HepG2 (cell line): ENCODE measurements around the gene THRB. TPM values are rescaled to one million over a fixed set of nuclear protein-coding genes. Genes with fewer than 3 reads are reported as not detected.

Source experiments
- ATAC-seq: fragments of 200-7000 bp; cut with Tn5 transposase; 3 replicates; pipeline ENCODE4 v1.9.1; 2020; ENCODE audit warnings: mild to moderate bottlenecking, moderate library complexity
- BruUV-seq: library from RNA; stranded (reverse); fragments of 400-500 nt; replicated peaks from 2 replicates; lab custom pipeline; 2021; lab: Mats Ljungman, UMichigan
- CTCF ChIA-PET: fragments of 300-600 bp; formaldehyde crosslinking; extraction: SDS; loops from one replicate; lab custom pipeline; 2021; ENCODE audit warnings: low total read pairs, inconsistent platforms, low intra/inter-chr PET ratio; lab: Yijun Ruan, JAX
- POLR2A ChIA-PET: fragments of 350-600 bp; sonication (Branson Sonifier 250); formaldehyde crosslinking; loops from one replicate; lab custom pipeline; 2020; ENCODE audit warnings: antibody characterized with exemption, inconsistent platforms; lab: Yijun Ruan, JAX
- DNase-seq: peaks from one replicate; pipeline ENCODE4 v3.0.0-alpha.2; 2015; ENCODE audit warnings: low spot score
- FAIRE-seq: peaks from 3 replicates; lab custom pipeline; 2011; peaks lifted over from hg19 to GRCh38; lab: Jason Lieb, UNC
- H2AFZ ChIP-seq: one replicate; pipeline ENCODE4 v1.6.1; 2011; ENCODE audit warnings: low read length, inconsistent platforms
- H3K27ac ChIP-seq: fragments of 300-600 bp; 3 replicates; pipeline ENCODE4 v1.8.0; 2011; ENCODE audit warnings: mixed run types, mild to moderate bottlenecking, mixed read lengths, low read length, inconsistent platforms; ENCODE audit not compliant: insufficient read depth; ENCODE audit errors: extremely low read length
- H3K27me3 ChIP-seq, 2 experiments: fragments of 200-600 bp in 1 of 2; 2 replicates in 1 of 2; 3 replicates in 1 of 2; pipeline versions ENCODE4 v1.6.0 to v1.8.0; 2011; ENCODE audit warnings: low read length in 2 of 2, mild to moderate bottlenecking in 2 of 2, moderate library complexity in 2 of 2, inconsistent platforms in 1 of 2; ENCODE audit not compliant: insufficient read depth in 2 of 2, control insufficient read depth in 1 of 2
- H3K36me3 ChIP-seq, 2 experiments: fragments of 200-600 bp in 1 of 2; replicated peaks in 1 of 2; 2 replicates in 1 of 2; 3 replicates in 1 of 2; pipeline versions ENCODE4 v1.5.1 to v1.8.0; 2011; ENCODE audit warnings: low read length in 2 of 2, inconsistent platforms in 1 of 2; ENCODE audit not compliant: insufficient read depth in 2 of 2, control insufficient read depth in 1 of 2
- H3K4me1 ChIP-seq: 2 replicates; pipeline ENCODE4 v1.5.1; 2012; ENCODE audit warnings: low read length, inconsistent platforms; ENCODE audit not compliant: insufficient read depth
- H3K4me2 ChIP-seq: 2 replicates; pipeline ENCODE4 v1.6.0; 2011; ENCODE audit warnings: low read depth, low read length, inconsistent platforms
- H3K4me3 ChIP-seq, 3 experiments: fragments of 200-600 bp in 1 of 3; sonication (generic), shearing (Covaris generic) in 1 of 3; replicated peaks in 1 of 3; 2 replicates each; pipeline ENCODE4 v1.5.1; 2011 to 2016; ENCODE audit warnings: low read length in 3 of 3, inconsistent platforms in 2 of 3, low read depth in 2 of 3, mild to moderate bottlenecking in 2 of 3, control low read depth in 1 of 3, mixed read lengths in 1 of 3; ENCODE audit not compliant: insufficient read depth in 1 of 3
- H3K79me2 ChIP-seq: one replicate; pipeline ENCODE4 v1.6.1; 2011; ENCODE audit warnings: low read length, inconsistent platforms; ENCODE audit not compliant: insufficient read depth
- H3K9ac ChIP-seq: 2 replicates; pipeline ENCODE4 v1.6.0; 2011; ENCODE audit warnings: mild to moderate bottlenecking, low read depth, low read length, inconsistent platforms; ENCODE audit not compliant: insufficient read depth
- H3K9me3 ChIP-seq: 2 replicates; pipeline ENCODE4 v1.5.1; 2012; ENCODE audit warnings: mild to moderate bottlenecking, low read length
- H4K20me1 ChIP-seq: 2 replicates; pipeline ENCODE4 v1.6.0; 2011; ENCODE audit warnings: inconsistent platforms, mild to moderate bottlenecking, low read length, moderate library complexity; ENCODE audit not compliant: insufficient read depth
- BRD4 ChIP-seq: sonication (generic); formaldehyde crosslinking; IDR thresholded peaks from 2 replicates; pipeline ENCODE4 v1.4.0; 2020; ENCODE audit warnings: missing genetic modification reagents
- CSRNP1 ChIP-seq: sonication (generic); formaldehyde crosslinking; IDR thresholded peaks from 2 replicates; pipeline ENCODE4 v1.8.1; 2023; ENCODE audit warnings: mild to moderate bottlenecking, missing genetic modification reagents
- KAT2B ChIP-seq: fragments of 150-350 bp; IDR thresholded peaks from 2 replicates; pipeline ENCODE4 v1.6.1; 2014; ENCODE audit warnings: low read depth, low read length, borderline replicate concordance
- NR2F1 ChIP-seq, 2 experiments: fragments of 450-650 bp in 1 of 2; formaldehyde crosslinking in 1 of 2; IDR thresholded peaks; 2 replicates each; pipeline versions ENCODE4 v1.5.0 to v1.6.1; 2016 to 2020; ENCODE audit warnings: mild to moderate bottlenecking in 1 of 2, missing compliant biosample characterization in 1 of 2, missing genetic modification reagents in 1 of 2, moderate library complexity in 1 of 2
- USF2 ChIP-seq, 2 experiments: sonication (generic) in 1 of 2; formaldehyde crosslinking in 1 of 2; IDR thresholded peaks; 2 replicates each; pipeline versions ENCODE4 v1.5.1 to v1.6.1; 2011 to 2020; ENCODE audit warnings: borderline replicate concordance in 1 of 2, low read depth in 1 of 2, low read length in 1 of 2, mild to moderate bottlenecking in 1 of 2, missing genetic modification reagents in 1 of 2, moderate library complexity in 1 of 2
- ZBTB43 ChIP-seq: sonication (generic); formaldehyde crosslinking; conservative IDR thresholded peaks from 2 replicates; pipeline ENCODE4 v1.4.0; 2020; ENCODE audit warnings: missing genetic modification reagents
- ZNF530 ChIP-seq: sonication (generic); formaldehyde crosslinking; IDR thresholded peaks from 2 replicates; pipeline ENCODE4 v1.5.0; 2020; ENCODE audit warnings: low read depth, mild to moderate bottlenecking, missing genetic modification reagents
- in situ Hi-C: cut with HindIII; loops from 2 replicates; pipeline ENCODE4 v1.10.0; 2017; ENCODE audit warnings: low pct_unique_long_range_greater_than_20kb; ENCODE audit not compliant: extremely low pct_ligation_motif_present
- intact Hi-C: fragments of 100-400 bp; cut with micrococcal nuclease; formaldehyde crosslinking; loops from one replicate; pipeline ENCODE4 v1.10.0; 2022; ENCODE audit not compliant: unreplicated experiment
- polyA plus RNA-seq, 8 experiments: library from polyadenylated mRNA; depleted of rRNA in 3 of 8; stranded (reverse) in 7 of 8; unstranded in 1 of 8; fragments of >200 nt; fragmentation: Illumina TruSeq in 4 of 8; extraction: Trizol in 4 of 8; gene quantifications; 2 replicates each; pipeline versions ENCODE4 v1.2.1 to v1.2.3, GENCODE V29; 2011 to 2016; ENCODE audit warnings: low read depth in 4 of 8, missing spikeins in 1 of 8, mixed read lengths in 1 of 8; ENCODE audit not compliant: insufficient read depth in 1 of 8
- total RNA-seq, 5 experiments: library from RNA; depleted of rRNA; stranded (reverse); fragments of >200 nt; fragmentation: Illumina TruSeq; extraction: Trizol; gene quantifications; 2 replicates each; pipeline ENCODE4 v1.2.3, GENCODE V29; 2016; ENCODE audit warnings: low read depth in 1 of 5

The THRB gene
- total and polyA plus RNA-seq, 2 of the 13 experiments (the other 11 are each of a cell fraction or from before 2014, with no cell fraction given), result 4.7 to 22.7 TPM

- no peak for TF ChIP-seq BRD4 (CRISPR knock-in tag)
- TF ChIP-seq CSRNP1 (CRISPR knock-in tag), result no peak
- TF ChIP-seq, all 625 proteins: peak for 0
Observed at GRCh38 chr3:24481193-24481592, 13.5 kb downstream of the THRB start (continued).

- Histone ChIP-seq H4K20me1 (no peaks in the 10 kb centered on the region), H3K4me1 (peaks cover 30% of the 10 kb centered on the region), H3K4me2 (no peak overlapping the region), H2AFZ (no peak overlapping the region), H3K27ac (no peak overlapping the region), H3K4me3 (no peak overlapping the region), H3K9ac (no peak overlapping the region), H3K79me2 (peaks cover 45% of the 10 kb centered on the region), H3K36me3 (no peaks in the 10 kb centered on the region; a peak in 2 of 5 replicates), H3K9me3 (no peaks in the 10 kb centered on the region), H3K27me3 (no peaks in the 10 kb centered on the region)
- in situ Hi-C loops, result no loop called here
- no peak for DNase-seq
- ATAC-seq, result no peak
- BruUV-seq, result no TSS peak
- intact Hi-C loops, result no loop called here
- TF ChIP-seq USF2 (IDR thresholded peaks at IDR 0.05; ENCODE audit: low read depth, low read length) (no peak), USF2 (CRISPR knock-in tag; IDR thresholded peaks at IDR 0.05; ENCODE audit: borderline replicate concordance) (no peak), NR2F1 (CRISPR knock-in tag; IDR thresholded peaks at IDR 0.05) (no peak), ZBTB43 (CRISPR knock-in tag) (no peak), ZNF530 (CRISPR knock-in tag) (no peak), KAT2B (no peak)
- CTCF ChIA-PET, result no interaction called here
- no peak for FAIRE-seq
- POLR2A ChIA-PET, result interaction anchor here (1.0 to 1.4 kb wide), 2 partner anchors 16 to 30 kb away, joined by 4 to 6 read pairs; no protein-coding TSS in a partner anchor
Observed at GRCh38 chr3:24480497-24480896, 14.2 kb downstream of the THRB start.
